Body of pancreas (tissue), 4 donors: ENCODE measurements around the gene EMILIN2. TPM values are rescaled to one million over a fixed set of nuclear protein-coding genes. Genes with fewer than 3 reads are reported as not detected.

Experiments
- ATAC-seq: fragments of 150-250 bp; one replicate; pipeline ENCODE4 v1.9.1; 2016
- DNase-seq, 4 donors: peaks; one replicate each; pipeline ENCODE4 v3.0.0-alpha.2; 2019
- H3K27ac ChIP-seq, 4 donors: fragments of 200-600 bp; sonication (generic); 1 replicate in 3 of 4; 2 replicates in 1 of 4; pipeline versions ENCODE4 v1.5.1 to v1.6.1; 2016 to 2019; ENCODE audit warnings: mild to moderate bottlenecking in 1 of 4, mixed read lengths in 1 of 4, moderate library complexity in 1 of 4
- H3K27me3 ChIP-seq, 2 donors: fragments of 200-600 bp; sonication (generic); one replicate each; pipeline ENCODE4 v1.6.0; 2016; ENCODE audit warnings: mild to moderate bottlenecking in 1 of 2
- H3K36me3 ChIP-seq, 2 donors: fragments of 200-600 bp; sonication (generic); replicated peaks in 1 of 2; 2 replicates each; pipeline ENCODE4 v1.5.1; 2016; ENCODE audit warnings: low read depth in 2 of 2; ENCODE audit not compliant: insufficient read depth in 1 of 2
- H3K4me1 ChIP-seq: fragments of 200-600 bp; sonication (generic); one replicate; pipeline ENCODE4 v1.6.0; 2016
- H3K4me3 ChIP-seq, 2 donors: fragments of 200-600 bp; sonication (generic); 1 replicate in 1 of 2; 2 replicates in 1 of 2; pipeline ENCODE4 v1.5.1; 2016 to 2019
- H3K9me3 ChIP-seq, 3 donors: fragments of 200-600 bp; sonication (generic); 1 replicate in 2 of 3; 2 replicates in 1 of 3; pipeline ENCODE4 v1.5.1; 2016
- POLR2A ChIP-seq, 3 donors: fragments of 450-650 bp; IDR thresholded peaks; one replicate each; pipeline ENCODE4 v1.6.1; 2016; ENCODE audit warnings: antibody characterized with exemption in 3 of 3, mild to moderate bottlenecking in 2 of 3
- WGBS, 2 donors: methylation state at CpG; one replicate each; pipeline ENCODE4 v1.1.5; 2017; 5-methylcytosine and 5-hydroxymethylcytosine counted together
- intact Hi-C: fragments of 100-400 bp; cut with DNase I; formaldehyde crosslinking; loops from one replicate; pipeline ENCODE4 v1.15.1; 2023
- total RNA-seq, 2 donors: library from RNA; depleted of rRNA; stranded (reverse); fragments of >200 nt; gene quantifications; one replicate each; pipeline ENCODE4 v1.1.0, GENCODE V29; 2016
- TF ChIP-seq, protein P1 (sequence below), 7 experiments: fragments of 450-650 bp in 4 of 7; fragments of 200-600 bp in 3 of 7; sonication (generic) in 3 of 7; IDR thresholded peaks; one replicate each; pipeline ENCODE4 v1.5.1; 2016 to 2019; ENCODE audit warnings: antibody characterized with exemption in 7 of 7

The EMILIN2 gene
- total RNA-seq, 2 donors from 2014 or later: 2.0 to 3.1 TPM

DNA sequence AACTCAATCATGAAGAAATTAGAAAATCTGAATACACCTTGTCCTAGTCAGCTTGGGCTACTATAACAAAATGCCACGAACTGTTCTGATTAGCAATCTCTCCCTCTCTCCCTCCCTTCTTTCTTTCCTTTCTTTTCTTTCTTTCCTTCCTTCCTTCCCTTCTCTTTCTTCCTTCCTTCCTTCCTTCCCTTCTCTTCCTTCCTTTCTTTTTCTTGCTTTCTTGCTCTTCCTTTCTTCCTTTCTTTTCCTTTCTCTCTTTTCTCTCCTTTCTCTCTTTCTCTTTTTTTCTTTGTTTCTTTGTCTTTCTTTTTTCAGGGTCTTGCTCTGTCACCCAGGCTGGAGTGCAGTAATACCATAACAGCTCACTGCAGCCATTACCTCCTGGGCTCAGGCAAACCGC lies 23.6 kb upstream of the EMILIN2 start:
- no peak for ATAC-seq
- no peak overlapping the region for H3K27ac ChIP-seq
- no peaks in the 10 kb centered on the region for H3K27me3 ChIP-seq
- H3K9me3 ChIP-seq: no peaks in the 10 kb centered on the region
- 63 to 88% methylated on average over 2 of the region's 2 CpGs for WGBS, 2 donors
- no peaks in the 10 kb centered on the region for H3K36me3 ChIP-seq
- no peak for DNase-seq
- intact Hi-C loops: no loop called here
- H3K4me3 ChIP-seq: no peak overlapping the region
- no peak for TF ChIP-seq POLR2A (IDR thresholded peaks at IDR 0.05)
- TF ChIP-seq, protein P1, sequence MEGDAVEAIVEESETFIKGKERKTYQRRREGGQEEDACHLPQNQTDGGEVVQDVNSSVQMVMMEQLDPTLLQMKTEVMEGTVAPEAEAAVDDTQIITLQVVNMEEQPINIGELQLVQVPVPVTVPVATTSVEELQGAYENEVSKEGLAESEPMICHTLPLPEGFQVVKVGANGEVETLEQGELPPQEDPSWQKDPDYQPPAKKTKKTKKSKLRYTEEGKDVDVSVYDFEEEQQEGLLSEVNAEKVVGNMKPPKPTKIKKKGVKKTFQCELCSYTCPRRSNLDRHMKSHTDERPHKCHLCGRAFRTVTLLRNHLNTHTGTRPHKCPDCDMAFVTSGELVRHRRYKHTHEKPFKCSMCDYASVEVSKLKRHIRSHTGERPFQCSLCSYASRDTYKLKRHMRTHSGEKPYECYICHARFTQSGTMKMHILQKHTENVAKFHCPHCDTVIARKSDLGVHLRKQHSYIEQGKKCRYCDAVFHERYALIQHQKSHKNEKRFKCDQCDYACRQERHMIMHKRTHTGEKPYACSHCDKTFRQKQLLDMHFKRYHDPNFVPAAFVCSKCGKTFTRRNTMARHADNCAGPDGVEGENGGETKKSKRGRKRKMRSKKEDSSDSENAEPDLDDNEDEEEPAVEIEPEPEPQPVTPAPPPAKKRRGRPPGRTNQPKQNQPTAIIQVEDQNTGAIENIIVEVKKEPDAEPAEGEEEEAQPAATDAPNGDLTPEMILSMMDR (IDR thresholded peaks at IDR 0.05): no peak
- H3K4me1 ChIP-seq: no peaks in the 10 kb centered on the region

- ATAC-seq (no peak), DNase-seq (no peak)
- 93 to 98% methylated on average over 2 of the region's 2 CpGs for WGBS, 2 donors
- intact Hi-C loops: no loop called here
- H3K27me3 ChIP-seq: no peaks in the 10 kb centered on the region
- no peaks in the 10 kb centered on the region for H3K9me3 ChIP-seq
- H3K27ac ChIP-seq: no peak overlapping the region
- no peak for TF ChIP-seq POLR2A (IDR thresholded peaks at IDR 0.05)
- TF ChIP-seq, protein P1 (IDR thresholded peaks at IDR 0.05): no peak
- no peaks in the 10 kb centered on the region for H3K36me3 ChIP-seq
- no peaks in the 10 kb centered on the region for H3K4me1 ChIP-seq
- no peak overlapping the region for H3K4me3 ChIP-seq
These were observed 22.8 kb upstream of the EMILIN2 start for GRCh38 chr18:2823966-2824365.

GRCh38 chr18:2824865-2825264 lies 21.9 kb upstream of the EMILIN2 start:
- H3K4me3 ChIP-seq: no peak overlapping the region
- H3K36me3 ChIP-seq: no peaks in the 10 kb centered on the region
- DNase-seq (no peak), ATAC-seq (no peak)
- H3K4me1 ChIP-seq: no peaks in the 10 kb centered on the region
- H3K9me3 ChIP-seq: no peaks in the 10 kb centered on the region
- TF ChIP-seq POLR2A (IDR thresholded peaks at IDR 0.05): no peak
- TF ChIP-seq, protein P1 (IDR thresholded peaks at IDR 0.05): no peak
- no peak overlapping the region for H3K27ac ChIP-seq
- 87 to 91% methylated on average over 5 of the region's 5 CpGs for WGBS, 2 donors
- intact Hi-C loops: no loop called here
- H3K27me3 ChIP-seq: no peaks in the 10 kb centered on the region

DNA sequence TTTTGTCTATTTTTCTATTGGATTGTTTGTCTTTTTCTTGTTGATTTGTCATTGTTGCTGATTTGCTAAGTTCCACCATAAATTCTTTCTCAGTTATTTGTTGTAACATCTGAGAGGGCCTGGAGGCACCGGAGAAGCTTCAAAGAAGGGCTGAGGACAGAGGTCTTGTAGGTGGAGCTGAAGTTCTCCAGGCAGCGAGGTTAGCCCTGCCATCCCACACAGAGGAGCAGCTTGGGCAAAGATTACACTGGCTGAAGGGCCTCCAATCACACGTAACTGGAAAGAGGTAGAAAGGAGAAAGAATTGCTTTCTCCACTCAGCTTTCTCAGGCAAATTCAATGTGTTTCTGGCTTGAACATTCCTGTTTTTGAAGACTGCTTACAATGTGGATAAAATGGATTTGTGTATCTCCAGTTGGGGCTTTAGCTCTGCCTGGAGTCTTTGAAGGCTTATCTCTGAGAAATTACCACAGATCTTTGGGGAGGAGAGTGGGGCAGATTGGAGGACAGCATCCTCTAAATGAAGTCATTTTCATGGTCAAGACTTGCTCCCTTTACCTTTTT lies 21.1 kb upstream of the EMILIN2 start:
- H3K4me1 ChIP-seq: no peaks in the 10 kb centered on the region
- WGBS, 2 donors: 91 to 96% methylated on average over 3 of the region's 3 CpGs
- TF ChIP-seq, protein P1 (IDR thresholded peaks at IDR 0.05): no peak
- TF ChIP-seq POLR2A (IDR thresholded peaks at IDR 0.05): no peak
- H3K27me3 ChIP-seq: no peaks in the 10 kb centered on the region
- H3K9me3 ChIP-seq: no peaks in the 10 kb centered on the region
- H3K36me3 ChIP-seq: no peaks in the 10 kb centered on the region
- ATAC-seq: no peak
- no peak overlapping the region for H3K4me3 ChIP-seq
- DNase-seq: no peak
- intact Hi-C loops: no loop called here
- H3K27ac ChIP-seq: no peak overlapping the region

DNA sequence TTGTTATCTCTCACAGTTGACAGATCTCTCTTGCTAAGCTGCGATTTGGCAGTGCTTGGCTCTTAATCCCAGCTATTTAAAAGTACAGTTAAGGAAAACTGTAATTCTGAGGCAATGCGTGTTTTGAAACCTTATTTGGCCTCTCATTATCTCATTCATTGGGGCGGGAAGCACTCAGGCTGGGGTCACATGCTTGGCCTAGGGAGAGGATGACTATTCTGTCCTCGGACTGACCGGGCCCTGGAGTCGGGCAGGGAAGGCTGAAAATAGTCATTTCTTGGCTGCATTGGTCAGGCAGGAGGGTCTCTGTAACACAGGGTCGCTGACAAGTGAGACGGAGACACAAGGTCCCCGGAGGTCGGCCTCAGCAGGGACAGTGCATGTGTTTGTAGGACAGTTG lies 20.2 kb upstream of the EMILIN2 start:
- intact Hi-C loops: no loop called here
- peak in 1 of 4 donors; percentile 9 for DNase-seq
- H3K4me1 ChIP-seq: no peaks in the 10 kb centered on the region
- no peaks in the 10 kb centered on the region for H3K27me3 ChIP-seq
- 73 to 81% methylated on average over 10 of the region's 10 CpGs for WGBS, 2 donors
- no peak overlapping the region for H3K27ac ChIP-seq
- no peak overlapping the region for H3K4me3 ChIP-seq
- ATAC-seq: no peak
- H3K36me3 ChIP-seq: no peaks in the 10 kb centered on the region
- TF ChIP-seq POLR2A (IDR thresholded peaks at IDR 0.05): no peak
- TF ChIP-seq, protein P1 (IDR thresholded peaks at IDR 0.05): no peak
- H3K9me3 ChIP-seq: no peaks in the 10 kb centered on the region
